Middle frontal gyrus (tissue), 1 donor: ENCODE results near the gene MED29.

Experiments used
- DNase-seq: peaks from one replicate; pipeline ENCODE4 v3.0.0-alpha.2; 2015; ENCODE audit warnings: low spot score; ENCODE audit errors: extremely low spot score

Gene MED29

GRCh38 chr19:39390751-39391437, at the start of gene MED29, which contains the start of gene PAF1:
Gene MED29 (plus strand): TSS chr19:39391378. CDS start chr19:39391423, 45 bp downstream.
Gene PAF1 (minus strand): TSS chr19:39391106. CDS start chr19:39390864, 242 bp downstream.
- DNase-seq = peak; percentile 100

DNA sequence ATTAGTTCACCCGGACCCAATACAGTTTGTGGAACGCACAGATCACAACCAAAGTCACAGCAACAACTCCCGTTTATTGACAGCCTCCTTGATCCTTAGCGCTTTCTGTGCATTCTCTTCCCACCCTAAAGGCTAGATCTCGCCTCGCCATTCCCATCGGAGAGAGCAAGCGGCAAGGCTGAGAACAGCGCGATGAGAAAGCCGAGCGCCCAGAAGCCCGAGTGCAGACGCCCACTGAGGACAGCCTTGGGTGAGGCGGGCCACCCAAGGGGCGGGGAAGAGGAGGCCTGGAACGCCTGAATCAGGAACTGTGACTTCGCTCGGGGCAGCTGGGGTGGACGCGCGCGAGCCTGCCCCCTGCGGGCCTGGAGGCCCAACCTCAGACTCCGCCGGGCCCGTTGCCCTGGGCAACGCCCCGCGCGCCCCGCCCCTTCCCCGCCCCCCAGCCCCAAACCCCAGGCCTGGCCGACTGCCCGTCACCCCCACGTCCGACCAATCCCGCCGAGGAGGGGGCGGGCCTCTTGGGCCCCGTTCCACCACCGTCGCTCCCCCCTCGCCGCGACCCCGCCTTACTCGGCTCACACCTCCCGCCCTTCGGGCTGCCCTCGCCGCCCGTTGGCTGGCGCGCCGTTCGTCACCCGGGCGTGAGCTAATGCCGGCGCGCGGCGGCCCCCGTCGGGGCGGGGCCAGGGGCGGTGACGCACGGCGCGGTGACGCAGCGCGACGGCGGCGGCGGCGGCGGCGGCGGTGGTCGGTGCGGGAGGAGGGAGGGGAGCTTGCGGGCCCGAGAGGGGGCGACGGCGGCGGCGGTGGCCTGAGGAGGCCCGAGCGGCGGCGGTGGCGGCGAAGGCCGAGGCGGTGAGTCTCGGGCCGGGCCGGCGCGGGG, 49.2 kb upstream of the MED29 start, which contains the start of gene SAMD4B:
Gene SAMD4B (plus strand): TSS at position 703 of the 886 bp plus-strand sequence. CDS start 14,473 bp downstream, outside the sequence.
- DNase-seq = peak; percentile 94

DNA sequence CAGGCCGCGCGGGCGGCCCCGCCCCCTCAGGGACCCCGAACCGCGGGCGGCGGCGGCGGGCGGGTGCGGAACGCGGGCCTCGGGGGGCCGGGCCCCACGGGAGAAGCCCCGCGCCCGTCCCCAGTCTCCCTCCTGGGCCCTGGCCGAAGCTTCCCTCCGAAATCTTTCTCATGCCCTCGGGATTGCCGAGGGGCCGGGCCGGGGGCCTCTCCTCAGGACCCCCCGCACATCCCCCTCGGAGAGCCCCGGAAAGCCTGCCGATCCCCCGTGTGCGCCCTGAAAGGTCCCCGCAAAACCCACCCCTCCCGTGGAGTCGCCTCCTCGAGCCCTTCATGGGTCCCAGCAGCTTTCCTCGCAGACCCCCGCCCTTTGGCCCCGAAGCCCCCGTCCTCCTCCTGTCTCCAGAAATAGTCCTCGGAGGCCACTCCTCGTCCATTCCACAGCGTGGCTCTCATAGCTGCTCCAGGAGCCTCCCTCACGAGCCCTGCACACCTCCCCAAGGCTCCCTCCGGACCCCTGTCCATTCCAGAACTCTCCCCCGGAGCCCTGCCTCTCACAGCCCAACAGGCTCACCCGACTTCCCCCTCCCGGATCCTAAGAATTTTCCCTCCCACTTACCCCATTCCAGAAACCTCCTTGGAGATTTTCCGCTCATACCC, 48.4 kb upstream of the MED29 start:
- DNase-seq = no peak

DNA sequence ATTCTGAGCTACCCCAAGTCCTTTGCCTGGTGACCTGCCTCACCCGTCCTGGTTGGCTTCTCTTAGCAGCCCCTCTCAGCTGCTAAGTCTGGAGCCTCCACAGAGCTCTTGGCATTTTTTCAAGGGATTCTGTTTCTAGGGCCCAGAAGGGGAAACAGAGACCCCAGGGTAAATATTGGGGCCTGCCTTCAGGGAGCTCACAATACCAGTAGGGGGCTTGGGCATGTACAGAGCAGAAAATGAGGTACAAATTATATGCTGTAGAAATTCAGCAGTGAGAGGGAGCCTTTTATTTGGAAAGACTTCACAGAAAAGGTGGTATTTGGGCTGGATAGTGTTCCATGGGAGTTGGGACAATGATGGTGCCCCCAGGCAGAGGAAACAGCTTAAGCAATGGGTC, 45.2 kb upstream of the MED29 start:
- no peak for DNase-seq

DNA sequence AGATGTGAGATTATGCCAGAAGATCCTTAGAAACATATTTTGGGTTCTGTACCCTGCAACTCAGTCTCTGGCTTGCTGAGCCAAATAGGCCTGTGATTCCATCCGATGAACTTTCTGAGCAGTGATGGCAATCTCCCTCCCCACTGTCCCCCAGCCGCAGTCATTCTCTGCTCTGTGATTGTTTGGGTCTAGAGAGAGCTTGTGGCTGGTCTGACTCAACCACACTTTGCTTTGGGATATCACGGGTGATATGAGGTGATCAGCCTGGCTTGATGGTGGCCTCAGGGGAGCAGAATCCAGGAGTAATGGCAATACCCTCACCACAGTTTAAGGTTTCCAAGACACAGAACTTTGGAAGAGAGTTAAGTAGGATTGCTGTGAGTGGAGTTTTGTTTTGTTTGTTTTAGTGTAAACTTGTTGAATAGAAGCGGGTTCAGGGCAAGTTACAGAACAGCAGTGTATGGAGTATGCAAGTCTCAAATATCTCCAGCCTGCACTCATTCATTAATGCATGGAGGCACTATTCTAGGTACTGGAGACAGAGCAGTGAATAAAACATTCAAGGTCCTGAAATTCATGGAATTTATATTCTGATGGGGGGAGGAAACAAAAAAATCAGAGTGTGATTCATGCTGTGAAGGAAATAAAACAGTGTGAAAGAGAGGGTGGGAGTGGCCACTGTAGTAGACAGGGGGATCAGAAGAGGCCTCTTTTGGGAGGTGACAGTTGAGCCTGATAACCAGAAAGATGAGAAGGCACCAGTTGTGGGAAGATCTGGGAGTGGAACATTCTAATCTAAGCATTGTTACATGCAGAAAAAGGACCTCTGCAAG, 43.6 kb upstream of the MED29 start:
- DNase-seq = no peak

GRCh38 chr19:39349326-39349725, 41.9 kb upstream of the MED29 start:
- no peak for DNase-seq

- no peak for DNase-seq
Measured at GRCh38 chr19:39350156-39350555, 41.0 kb upstream of the MED29 start.

GRCh38 chr19:39351537-39352064, 39.6 kb upstream of the MED29 start:
- no peak for DNase-seq

DNA sequence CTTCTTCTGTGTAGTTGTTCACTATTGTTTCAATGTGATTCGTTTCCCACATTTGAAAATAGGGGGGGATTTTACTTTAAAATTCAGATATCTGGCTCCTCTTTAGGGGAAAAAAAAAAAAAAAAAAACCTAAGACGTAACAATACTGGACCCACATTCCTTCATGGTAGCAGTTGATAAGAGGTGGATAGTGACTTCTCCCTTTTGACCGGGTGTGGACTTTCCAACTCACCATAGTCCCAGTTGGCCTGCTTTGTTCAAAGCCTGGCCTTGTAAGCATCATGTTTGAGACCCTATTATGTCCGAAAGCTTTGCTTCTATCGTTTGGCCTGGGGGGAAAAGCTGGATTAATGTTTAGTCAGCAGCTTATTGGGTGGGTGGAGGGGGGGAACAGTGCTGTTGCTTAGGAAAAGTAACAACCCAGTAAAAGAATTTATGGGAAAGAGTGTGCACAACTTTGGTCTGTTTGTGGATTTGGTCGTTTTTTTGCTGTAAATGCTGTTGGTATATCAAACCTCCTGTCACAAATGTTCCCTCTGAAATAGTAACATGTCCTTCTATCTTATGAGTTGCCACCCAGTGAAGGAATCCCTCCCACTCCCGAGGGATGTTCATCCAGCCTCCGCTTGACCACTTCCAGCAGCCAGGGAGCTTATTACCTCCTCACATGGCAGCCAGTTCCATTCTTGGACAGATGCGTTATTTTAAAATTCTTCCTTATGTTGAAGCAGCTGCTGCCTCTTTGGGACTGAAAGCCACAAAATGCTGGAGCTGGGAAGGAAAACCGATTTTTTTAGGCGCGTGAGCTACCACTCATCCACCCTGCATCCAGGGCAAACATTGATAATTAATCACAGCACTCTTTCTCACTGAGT, 38.6 kb upstream of the MED29 start:
- DNase-seq = peak; percentile 40

DNA sequence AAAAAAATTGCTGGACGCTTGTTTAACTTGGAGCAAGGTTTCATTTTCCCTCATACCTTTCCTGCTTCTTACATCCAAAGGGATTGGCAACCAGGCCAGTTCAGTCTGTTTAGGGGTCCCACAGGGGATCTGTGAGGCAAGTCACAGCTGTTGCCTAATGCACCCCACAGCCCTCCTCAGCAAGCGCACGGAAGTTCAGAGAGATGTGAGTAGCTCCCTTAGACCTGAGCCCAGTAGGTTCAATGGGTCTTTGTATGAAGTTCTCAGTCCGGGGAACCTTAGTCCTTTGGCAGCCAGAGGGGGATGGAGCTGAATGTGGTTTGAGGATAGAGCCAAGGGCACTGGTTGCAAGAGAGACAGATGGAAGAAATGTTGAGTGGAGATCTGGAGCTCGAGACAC, 35.9 kb upstream of the MED29 start:
- DNase-seq = no peak

- no peak for DNase-seq
Measured at GRCh38 chr19:39356073-39356472, 35.1 kb upstream of the MED29 start.

GRCh38 chr19:39356647-39357046, 34.5 kb upstream of the MED29 start:
- DNase-seq = no peak

DNA sequence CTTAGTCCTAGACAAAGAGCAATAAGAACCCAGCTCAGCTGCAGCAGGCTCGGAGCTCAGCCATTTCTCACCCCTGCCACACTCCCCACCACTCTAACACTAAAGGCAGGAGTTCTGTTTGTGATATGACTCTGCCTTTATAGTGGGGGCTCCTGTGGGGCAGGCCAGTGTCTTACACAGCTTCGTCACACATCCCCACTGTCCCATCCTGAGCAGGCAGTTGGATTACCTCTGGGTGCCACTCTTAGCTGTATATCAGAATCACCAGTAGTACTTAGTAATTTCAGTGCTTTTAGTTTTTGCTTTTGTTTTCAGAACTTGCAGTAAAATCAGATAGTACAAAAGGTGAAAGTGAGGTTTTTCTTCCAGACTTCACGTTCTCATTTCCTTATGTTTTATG, 32.2 kb upstream of the MED29 start:
- no peak for DNase-seq

GRCh38 chr19:39360599-39360998, 30.6 kb upstream of the MED29 start:
- DNase-seq = no peak

DNA sequence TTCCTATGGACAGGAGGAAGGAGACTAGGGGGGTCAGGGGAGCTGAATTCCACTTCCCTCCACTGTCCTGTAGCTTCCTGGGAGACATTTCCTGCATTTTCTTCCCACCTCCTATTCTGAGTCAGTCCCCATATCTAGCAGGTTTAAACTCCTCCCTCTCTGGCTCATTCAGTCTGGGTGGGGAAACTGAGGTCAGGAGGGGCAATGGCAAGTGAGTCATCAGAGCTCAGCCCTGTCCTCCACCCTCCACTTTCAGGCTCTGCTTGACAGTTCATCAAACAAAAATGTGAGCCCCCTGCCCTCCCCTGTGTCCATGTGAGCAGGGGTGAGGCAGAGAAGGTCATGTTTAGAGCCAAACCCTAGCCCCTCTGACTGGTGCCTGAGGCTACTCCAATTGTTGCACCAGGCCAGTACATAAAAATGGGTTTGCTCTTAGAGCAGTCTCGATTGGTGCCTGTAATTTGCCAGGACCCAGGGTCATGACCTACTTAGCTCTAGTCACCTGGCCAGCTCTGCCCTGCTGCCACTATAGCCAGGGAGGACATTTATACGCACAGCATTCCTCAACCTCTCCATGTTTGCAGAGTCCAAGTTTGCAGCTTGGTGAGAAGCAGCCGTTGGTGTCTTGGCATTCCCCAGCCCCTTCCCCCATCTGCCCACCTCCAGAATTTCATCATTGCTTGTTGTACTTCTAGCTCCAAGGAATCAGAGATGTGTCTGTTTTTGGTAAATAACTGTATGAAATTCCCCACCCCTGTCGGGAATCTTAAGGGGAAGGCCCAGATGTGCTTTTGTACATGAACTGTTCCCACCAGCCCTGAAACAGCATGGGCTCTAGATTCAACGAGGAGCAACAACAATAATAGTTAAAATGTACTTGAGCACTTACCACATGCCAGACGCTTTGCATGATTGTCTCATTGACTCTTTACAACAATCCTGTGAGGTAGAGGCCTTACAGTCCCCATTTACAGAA, 28.2 kb upstream of the MED29 start:
- no peak for DNase-seq

GRCh38 chr19:39363901-39364457, 27.2 kb upstream of the MED29 start:
- peak; percentile 53 for DNase-seq

- DNase-seq = no peak
Measured at GRCh38 chr19:39365531-39365930, 25.6 kb upstream of the MED29 start.

- DNase-seq = no peak
Measured at GRCh38 chr19:39369200-39369599, 22.0 kb upstream of the MED29 start.
